ENCODE results near the gene NXNL1.

GRCh38 chr19:17419154-17419620 is 41.5 kb downstream of the NXNL1 start:
- no peak for TF ChIP-seq SMC3 (IDR thresholded peaks at IDR 0.05; ENCODE audit: low read depth, low read length)
- TF ChIP-seq CTCF (conservative IDR thresholded peaks at IDR 0.05; ENCODE audit: low read depth, low read length), result no peak
- no peak for TF ChIP-seq BHLHE40 (IDR thresholded peaks at IDR 0.05; ENCODE audit: low read depth, low read length)
- no peak for TF ChIP-seq POLR2A (IDR thresholded peaks at IDR 0.05; ENCODE audit: low read depth, low read length)

Data from IMR-90 (cell line).